HG03060 (cell line): ENCODE results near the gene CTIF.
A peak's percentile ranks its signal among the peaks of the same experiment; 100 is the strongest.

ENCODE experiments used
- ATAC-seq: cut with Tn5 transposase; IDR thresholded peaks from one replicate; pipeline ENCODE4 v1.9.1; 2021; ENCODE audit warnings: low read depth, moderate number of reproducible peaks; ENCODE audit not compliant: unreplicated experiment

The CTIF gene

GRCh38 chr18:48675352-48675761 is 136.5 kb downstream of the CTIF start:
- peak; percentile 45 for ATAC-seq

GRCh38 chr18:48675912-48676311 is 137.1 kb downstream of the CTIF start:
- ATAC-seq, result no peak

DNA sequence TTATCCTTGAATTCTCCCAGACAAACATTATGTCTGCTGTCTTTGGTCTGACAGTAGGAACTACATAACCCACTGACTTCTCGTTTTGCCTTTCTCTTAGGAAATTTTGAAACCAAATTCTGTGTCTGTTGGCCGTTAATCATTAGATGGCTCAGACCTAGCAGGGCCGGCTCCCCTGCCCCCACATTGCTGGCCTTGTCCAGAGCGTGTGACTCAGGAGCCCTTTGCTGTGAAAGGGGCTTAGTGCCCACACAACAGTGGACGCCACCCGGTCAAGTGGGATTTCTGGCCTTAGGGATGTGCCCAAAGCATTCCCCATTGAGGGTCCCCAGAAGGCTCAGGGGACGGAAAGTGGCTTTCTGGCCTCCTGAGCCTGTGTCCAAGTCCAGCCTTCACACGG is 137.5 kb downstream of the CTIF start:
- no peak for ATAC-seq

- ATAC-seq, result no peak
Measured at GRCh38 chr18:48676756-48677368, 138.0 kb downstream of the CTIF start.

- no peak for ATAC-seq
Measured at GRCh38 chr18:48678237-48679115, 139.6 kb downstream of the CTIF start.

GRCh38 chr18:48679236-48679635 is 140.4 kb downstream of the CTIF start:
- ATAC-seq, result no peak

GRCh38 chr18:48680339-48681250 is 141.8 kb downstream of the CTIF start:
- no peak for ATAC-seq

- no peak for ATAC-seq
Measured at GRCh38 chr18:48682768-48683167, 143.9 kb downstream of the CTIF start.

DNA sequence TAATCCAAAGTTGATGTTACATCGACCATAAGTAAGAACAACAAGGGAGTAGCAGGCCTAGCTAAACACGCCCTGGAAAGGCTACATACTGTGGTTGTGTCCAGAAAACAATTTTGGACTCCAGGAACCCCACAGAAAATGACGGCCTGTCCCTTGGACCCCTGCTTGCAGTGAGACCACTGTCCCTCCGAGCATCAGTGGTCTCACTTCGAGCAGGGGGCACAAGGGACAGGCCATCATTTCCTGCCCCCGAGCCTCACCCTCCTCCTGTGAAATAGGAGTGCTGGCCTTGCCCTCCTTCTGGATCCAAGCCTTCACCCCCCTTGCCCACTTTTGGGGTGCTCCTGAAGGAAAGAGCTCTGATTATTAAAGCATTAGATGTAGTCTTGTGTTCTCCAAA is 144.4 kb downstream of the CTIF start:
- ATAC-seq, result no peak

- no peak for ATAC-seq
Measured at GRCh38 chr18:48683661-48684060, 144.8 kb downstream of the CTIF start.

- ATAC-seq, result no peak
Measured at GRCh38 chr18:48687346-48688042, 148.7 kb downstream of the CTIF start.

- ATAC-seq, result no peak
Measured at GRCh38 chr18:48688961-48689360, 150.1 kb downstream of the CTIF start.

GRCh38 chr18:48689548-48689947 is 150.7 kb downstream of the CTIF start:
- no peak for ATAC-seq

- no peak for ATAC-seq
Measured at GRCh38 chr18:48690494-48690893, 151.7 kb downstream of the CTIF start.

GRCh38 chr18:48693006-48693405 is 154.2 kb downstream of the CTIF start:
- ATAC-seq, result no peak

DNA sequence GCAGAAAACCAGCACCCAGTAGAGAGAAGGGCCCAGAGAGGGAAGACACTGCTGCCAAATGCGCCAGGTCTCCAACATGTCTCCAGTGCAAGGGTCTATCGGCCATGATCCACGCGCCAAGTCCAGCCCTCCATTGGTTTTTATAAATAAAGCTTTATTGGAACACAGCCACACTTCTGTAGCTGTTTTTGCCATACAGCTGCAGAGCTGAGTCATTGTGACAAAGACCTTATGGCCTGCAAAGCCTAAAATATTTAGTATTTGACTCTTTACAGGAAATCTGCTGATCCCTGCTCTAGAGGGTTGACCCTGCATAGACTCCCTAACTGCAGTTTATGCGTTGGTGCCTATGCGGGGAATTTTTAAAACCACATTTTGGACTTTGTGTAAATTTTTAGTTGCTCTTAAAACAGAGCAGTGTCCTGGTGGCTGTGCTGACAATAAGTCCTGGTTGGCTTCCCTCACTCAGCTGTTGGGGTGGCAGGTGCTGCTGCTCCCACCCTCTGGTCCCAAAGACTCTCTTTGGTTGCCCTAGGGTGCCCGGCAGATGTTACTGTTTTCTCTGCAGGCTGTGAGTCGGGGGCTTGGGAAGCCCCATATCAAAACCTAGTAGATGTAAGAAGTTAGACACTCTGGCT is 154.9 kb downstream of the CTIF start:
- no peak for ATAC-seq

DNA sequence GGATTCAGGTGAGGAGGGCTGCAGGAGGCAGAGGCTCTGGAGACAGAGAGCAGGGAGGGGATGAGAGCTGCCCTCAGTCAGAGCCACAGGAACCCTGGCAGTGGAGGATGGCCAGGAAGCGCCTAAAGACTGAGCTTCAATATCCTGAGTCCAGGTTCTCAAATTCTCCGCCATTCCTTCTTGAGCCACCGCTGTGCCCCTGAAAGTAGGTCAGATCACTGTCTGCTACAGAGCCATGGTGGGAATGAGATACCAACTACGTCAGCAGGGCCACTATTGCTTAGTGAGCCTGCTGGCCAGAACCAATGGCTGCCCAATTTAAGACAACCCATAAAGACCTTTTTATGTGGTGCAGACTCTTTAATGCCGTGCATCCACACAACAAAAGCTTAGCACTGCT is 155.5 kb downstream of the CTIF start:
- ATAC-seq, result no peak

- no peak for ATAC-seq
Measured at GRCh38 chr18:48695671-48696070, 156.8 kb downstream of the CTIF start.

- ATAC-seq, result no peak
Measured at GRCh38 chr18:48696218-48696617, 157.4 kb downstream of the CTIF start.

GRCh38 chr18:48697441-48697840 is 158.6 kb downstream of the CTIF start:
- no peak for ATAC-seq
